ENCODE measurements around the gene PROKR1. TPM values are rescaled to one million over a fixed set of nuclear protein-coding genes. Genes with fewer than 3 reads are reported as not detected.

The PROKR1 gene
- total and polyA plus RNA-seq, 2 of the 4 experiments (the other 2 are of a cell fraction), result not detected

DNA sequence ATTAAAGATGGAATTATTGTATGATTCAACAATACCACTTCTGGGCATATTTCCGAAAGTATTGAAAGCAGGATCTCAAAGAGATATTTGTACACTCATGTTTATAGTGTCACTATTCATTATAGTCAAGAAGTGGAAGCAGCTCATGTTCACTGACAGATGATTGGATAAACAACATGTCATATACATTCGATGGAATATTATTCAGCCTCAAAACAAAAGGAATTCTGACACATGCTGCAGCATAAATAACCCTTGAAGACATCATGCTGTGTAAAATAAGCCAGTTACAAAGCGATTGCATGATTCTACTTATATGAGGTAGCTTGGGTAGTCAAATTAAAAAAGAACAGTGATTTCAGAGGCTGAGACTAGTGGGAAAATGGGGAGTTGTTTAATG lies 39.3 kb upstream of the PROKR1 start:
- H3K14ac ChIP-seq (replicated peaks; ENCODE audit: low read depth, low read length), result no peak overlapping the region
- dilution Hi-C loops (cut with HindIII; ENCODE audit: low sequenced_read_pairs, unreplicated experiment) (no loop called here), intact Hi-C loops (cut with micrococcal nuclease) (no loop called here), in situ Hi-C loops (cut with MboI; ENCODE audit: low sequenced_read_pairs) (no loop called here)
- H3K36me3 ChIP-seq (ENCODE audit: control insufficient read depth, insufficient read depth, low read length), result no peaks in the 10 kb centered on the region
- H3K18ac ChIP-seq (ENCODE audit: low read depth, low read length), result no peak overlapping the region
- no peak overlapping the region for H3K4me2 ChIP-seq (ENCODE audit: low read depth, low read length)
- H2AFZ ChIP-seq (replicated peaks; ENCODE audit: low read length, poor library complexity), result no peak overlapping the region
- H3K4ac ChIP-seq (ENCODE audit: low read depth, low read length), result no peak overlapping the region
- no peak overlapping the region for H4K5ac ChIP-seq (ENCODE audit: low read depth, low read length)
- no peak overlapping the region for H2BK15ac ChIP-seq (ENCODE audit: low read depth, low read length)
- no peak overlapping the region for H3K9ac ChIP-seq (ENCODE audit: low read depth, low read length)
- no peak for TF ChIP-seq MAZ (IDR thresholded peaks at IDR 0.05; ENCODE audit: borderline replicate concordance, low read depth, low read length)
- TF ChIP-seq CHD1 (IDR thresholded peaks at IDR 0.05; ENCODE audit: low read depth, low read length), result no peak
- TF ChIP-seq SMC3 (IDR thresholded peaks at IDR 0.05; ENCODE audit: low read depth, low read length), result no peak
- TF ChIP-seq POLR2A (IDR thresholded peaks at IDR 0.05; ENCODE audit: low read depth, low read length), result no peak
- TF ChIP-seq RAD21 (IDR thresholded peaks at IDR 0.05; ENCODE audit: low read length), result no peak
- no peak for TF ChIP-seq FOS (IDR thresholded peaks at IDR 0.05; ENCODE audit: low read depth, low read length)
- no peak for TF ChIP-seq RCOR1 (IDR thresholded peaks at IDR 0.05; ENCODE audit: insufficient replicate concordance, low read length)
- TF ChIP-seq NFE2L2 (IDR thresholded peaks at IDR 0.05; ENCODE audit: low read depth, low read length), result no peak
- TF ChIP-seq RFX5 (IDR thresholded peaks at IDR 0.05; ENCODE audit: low read depth, low read length), result no peak
- TF ChIP-seq, protein P1, sequence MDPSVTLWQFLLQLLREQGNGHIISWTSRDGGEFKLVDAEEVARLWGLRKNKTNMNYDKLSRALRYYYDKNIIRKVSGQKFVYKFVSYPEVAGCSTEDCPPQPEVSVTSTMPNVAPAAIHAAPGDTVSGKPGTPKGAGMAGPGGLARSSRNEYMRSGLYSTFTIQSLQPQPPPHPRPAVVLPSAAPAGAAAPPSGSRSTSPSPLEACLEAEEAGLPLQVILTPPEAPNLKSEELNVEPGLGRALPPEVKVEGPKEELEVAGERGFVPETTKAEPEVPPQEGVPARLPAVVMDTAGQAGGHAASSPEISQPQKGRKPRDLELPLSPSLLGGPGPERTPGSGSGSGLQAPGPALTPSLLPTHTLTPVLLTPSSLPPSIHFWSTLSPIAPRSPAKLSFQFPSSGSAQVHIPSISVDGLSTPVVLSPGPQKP (IDR thresholded peaks at IDR 0.05; ENCODE audit: borderline replicate concordance, low read depth, low read length), result no peak
- TF ChIP-seq, protein P2, sequence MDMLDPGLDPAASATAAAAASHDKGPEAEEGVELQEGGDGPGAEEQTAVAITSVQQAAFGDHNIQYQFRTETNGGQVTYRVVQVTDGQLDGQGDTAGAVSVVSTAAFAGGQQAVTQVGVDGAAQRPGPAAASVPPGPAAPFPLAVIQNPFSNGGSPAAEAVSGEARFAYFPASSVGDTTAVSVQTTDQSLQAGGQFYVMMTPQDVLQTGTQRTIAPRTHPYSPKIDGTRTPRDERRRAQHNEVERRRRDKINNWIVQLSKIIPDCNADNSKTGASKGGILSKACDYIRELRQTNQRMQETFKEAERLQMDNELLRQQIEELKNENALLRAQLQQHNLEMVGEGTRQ (IDR thresholded peaks at IDR 0.05; ENCODE audit: low read depth, low read length), result no peak
- no peak for TF ChIP-seq BHLHE40 (IDR thresholded peaks at IDR 0.05; ENCODE audit: low read depth, low read length)
- TF ChIP-seq CEBPB (IDR thresholded peaks at IDR 0.05; ENCODE audit: low read depth, low read length), result no peak
- TF ChIP-seq, protein P3, sequence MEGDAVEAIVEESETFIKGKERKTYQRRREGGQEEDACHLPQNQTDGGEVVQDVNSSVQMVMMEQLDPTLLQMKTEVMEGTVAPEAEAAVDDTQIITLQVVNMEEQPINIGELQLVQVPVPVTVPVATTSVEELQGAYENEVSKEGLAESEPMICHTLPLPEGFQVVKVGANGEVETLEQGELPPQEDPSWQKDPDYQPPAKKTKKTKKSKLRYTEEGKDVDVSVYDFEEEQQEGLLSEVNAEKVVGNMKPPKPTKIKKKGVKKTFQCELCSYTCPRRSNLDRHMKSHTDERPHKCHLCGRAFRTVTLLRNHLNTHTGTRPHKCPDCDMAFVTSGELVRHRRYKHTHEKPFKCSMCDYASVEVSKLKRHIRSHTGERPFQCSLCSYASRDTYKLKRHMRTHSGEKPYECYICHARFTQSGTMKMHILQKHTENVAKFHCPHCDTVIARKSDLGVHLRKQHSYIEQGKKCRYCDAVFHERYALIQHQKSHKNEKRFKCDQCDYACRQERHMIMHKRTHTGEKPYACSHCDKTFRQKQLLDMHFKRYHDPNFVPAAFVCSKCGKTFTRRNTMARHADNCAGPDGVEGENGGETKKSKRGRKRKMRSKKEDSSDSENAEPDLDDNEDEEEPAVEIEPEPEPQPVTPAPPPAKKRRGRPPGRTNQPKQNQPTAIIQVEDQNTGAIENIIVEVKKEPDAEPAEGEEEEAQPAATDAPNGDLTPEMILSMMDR (conservative IDR thresholded peaks at IDR 0.05; ENCODE audit: low read depth, low read length), result no peak
- no peak for TF ChIP-seq MXI1 (IDR thresholded peaks at IDR 0.05; ENCODE audit: borderline replicate concordance, low read depth, low read length)
- TF ChIP-seq MAFK (IDR thresholded peaks at IDR 0.05; ENCODE audit: low read depth, low read length), result no peak
- no peaks in the 10 kb centered on the region for H3K27me3 ChIP-seq (ENCODE audit: control insufficient read depth, insufficient read depth, low read length)
- no TSS peak for BruUV-seq (replicated peaks)
- ChIA-PET CTCF (interaction anchor here (1.2 kb wide), 1 partner anchor 8 kb away, joined by 4 read pairs; no protein-coding TSS in a partner anchor), POLR2A (ENCODE audit: unreplicated experiment) (no interaction called here)
- H3K4me3 ChIP-seq (ENCODE audit: insufficient read depth, low read depth, low read length), result no peak overlapping the region
- ATAC-seq (ENCODE audit: low read depth) (no peak), DNase-seq (no peak)
- no peak overlapping the region for H3K27ac ChIP-seq (ENCODE audit: insufficient read depth, low read length)
- no peak overlapping the region for H4K91ac ChIP-seq (ENCODE audit: insufficient read depth, low read depth, low read length)
- no peak overlapping the region for H4K8ac ChIP-seq (ENCODE audit: low read depth in 2 of 2, low read length in 2 of 2)
- no peak overlapping the region for H2BK20ac ChIP-seq (ENCODE audit: low read depth, low read length)
- no peaks in the 10 kb centered on the region for H3K4me1 ChIP-seq (ENCODE audit: control insufficient read depth, insufficient read depth, low read length)
- H3K23ac ChIP-seq (ENCODE audit: low read depth, low read length), result no peak overlapping the region
- no peak overlapping the region for H3K56ac ChIP-seq (ENCODE audit: extremely low read depth, insufficient read depth, low read length)
- no peaks in the 10 kb centered on the region for H4K20me1 ChIP-seq (ENCODE audit: insufficient read depth, low read length)
- H3K9me1 ChIP-seq (ENCODE audit: insufficient read depth, low read length), result no peaks in the 10 kb centered on the region
- H2BK120ac ChIP-seq (ENCODE audit: low read depth, low read length), result no peak overlapping the region
- no peaks in the 10 kb centered on the region for H3K79me1 ChIP-seq (ENCODE audit: low read depth in 1 of 2, low read length in 2 of 2)
- no peak overlapping the region for H2AK9ac ChIP-seq (replicated peaks; ENCODE audit: low read depth, low read length, poor library complexity)
- whole genome bisulfite sequencing, 2 experiments (ENCODE audit: extremely low coverage in 2 of 2, insufficient read length in 1 of 2), result 60% methylated on average over 1 of the region's 3 CpGs; no CpG with 5 or more reads in 1 of the 2 experiments
- no peak overlapping the region for H2AK5ac ChIP-seq (ENCODE audit: low read depth, low read length)
- H3K9me3 ChIP-seq (ENCODE audit: control insufficient read depth, insufficient read depth, low read length), result 0 out of 2 replicates have a peak, but pooled peaks cover 2% of the 10 kb centered on the region
- H2BK5ac ChIP-seq (ENCODE audit: low read depth, low read length, poor library complexity, severe bottlenecking), result no peak overlapping the region

Data from IMR-90 (cell line).